Measurements from ENCODE around the gene MYNN. TPM values are rescaled to one million over a fixed set of nuclear protein-coding genes. Genes with fewer than 3 reads are reported as not detected.

MYNN gene
- total and polyA plus RNA-seq, 2 of the 13 experiments (the other 11 are each of a cell fraction or from before 2014, with no cell fraction given) = 10.4 to 17.6 TPM

DNA sequence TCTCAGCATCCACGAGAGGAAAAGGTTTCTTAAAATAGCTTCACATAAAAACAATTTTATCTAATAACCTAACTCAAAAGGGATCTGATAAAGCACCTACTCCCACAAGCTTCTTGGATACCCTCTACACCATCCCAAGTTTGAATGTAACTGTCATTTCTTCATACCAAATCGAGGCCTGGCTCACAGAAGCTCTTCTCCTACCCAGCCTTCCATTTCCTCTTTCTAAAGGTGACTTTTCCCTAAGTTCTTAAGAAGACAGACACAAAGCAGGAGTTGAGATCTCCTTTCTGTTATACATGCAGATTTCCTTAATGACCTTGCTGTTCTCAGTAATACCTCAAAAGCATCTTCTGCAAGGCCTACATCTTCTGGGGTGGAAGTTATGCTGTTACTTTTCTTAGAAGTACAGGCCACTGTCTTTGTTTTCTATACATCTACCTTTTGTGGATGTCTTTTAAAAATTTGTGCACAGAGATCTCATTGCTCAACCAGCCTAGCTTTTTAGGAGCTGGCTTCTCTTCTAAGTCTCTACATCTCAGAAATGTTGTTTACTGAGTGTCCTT lies 36.1 kb downstream of the MYNN start:
- CTCF ChIA-PET (ENCODE audit: low intra/inter-chr PET ratio, low total read pairs) = no interaction called here
- Histone ChIP-seq H3K27me3 (ENCODE audit: control insufficient read depth in 1 of 2, insufficient read depth in 2 of 2, low read length in 2 of 2) (peaks cover 0 to 10% of the 10 kb centered on the region in 2 experiments; a peak in 2 of 5 replicates), H3K36me3 (replicated peaks in 1 of 2; ENCODE audit: control insufficient read depth in 1 of 2, insufficient read depth in 2 of 2, low read length in 2 of 2) (no peaks in the 10 kb centered on the region), H3K9ac (ENCODE audit: insufficient read depth, low read depth, low read length) (no peak overlapping the region), H3K4me2 (ENCODE audit: low read depth, low read length) (no peak overlapping the region), H3K79me2 (ENCODE audit: insufficient read depth, low read length) (no peaks in the 10 kb centered on the region), H3K9me3 (ENCODE audit: low read length) (no peaks in the 10 kb centered on the region), H3K4me3 (replicated peaks in 1 of 3; ENCODE audit: insufficient read depth in 1 of 3, low read depth in 2 of 3, low read length in 3 of 3) (no peak overlapping the region), H4K20me1 (ENCODE audit: insufficient read depth, low read length) (no peaks in the 10 kb centered on the region), H2AFZ (ENCODE audit: low read length) (no peak overlapping the region), H3K4me1 (ENCODE audit: insufficient read depth, low read length) (peaks cover 14% of the 10 kb centered on the region), H3K27ac (ENCODE audit: extremely low read length, insufficient read depth, low read length) (no peak overlapping the region)
- in situ Hi-C loops (cut with HindIII; ENCODE audit: extremely low pct_ligation_motif_present, low pct_unique_long_range_greater_than_20kb) = no loop called here
- TF ChIP-seq, protein P1, sequence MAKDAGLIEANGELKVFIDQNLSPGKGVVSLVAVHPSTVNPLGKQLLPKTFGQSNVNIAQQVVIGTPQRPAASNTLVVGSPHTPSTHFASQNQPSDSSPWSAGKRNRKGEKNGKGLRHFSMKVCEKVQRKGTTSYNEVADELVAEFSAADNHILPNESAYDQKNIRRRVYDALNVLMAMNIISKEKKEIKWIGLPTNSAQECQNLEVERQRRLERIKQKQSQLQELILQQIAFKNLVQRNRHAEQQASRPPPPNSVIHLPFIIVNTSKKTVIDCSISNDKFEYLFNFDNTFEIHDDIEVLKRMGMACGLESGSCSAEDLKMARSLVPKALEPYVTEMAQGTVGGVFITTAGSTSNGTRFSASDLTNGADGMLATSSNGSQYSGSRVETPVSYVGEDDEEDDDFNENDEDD (CRISPR knock-in tag; IDR thresholded peaks at IDR 0.05; ENCODE audit: borderline replicate concordance) = no peak
- no peak for TF ChIP-seq TAF1 (CRISPR knock-in tag; IDR thresholded peaks at IDR 0.05)
- TF ChIP-seq MBNL3 (CRISPR knock-in tag; conservative IDR thresholded peaks at IDR 0.05) = no peak
- TF ChIP-seq HINFP (CRISPR knock-in tag; IDR thresholded peaks at IDR 0.05; ENCODE audit: low read depth) = no peak
- no peak for TF ChIP-seq ETV6 (CRISPR knock-in tag; conservative IDR thresholded peaks at IDR 0.05)
- no peak for TF ChIP-seq NBN (conservative IDR thresholded peaks at IDR 0.05)
- no peak for TF ChIP-seq PHF21A (CRISPR knock-in tag; IDR thresholded peaks at IDR 0.05)
- TF ChIP-seq RERE (CRISPR knock-in tag; IDR thresholded peaks at IDR 0.05; ENCODE audit: low read depth) = no peak
- no peak for TF ChIP-seq CERS6 (CRISPR knock-in tag; IDR thresholded peaks at IDR 0.05)
- POLR2A ChIA-PET = no interaction called here
- BruUV-seq (replicated peaks) = no TSS peak
- intact Hi-C loops (cut with micrococcal nuclease; ENCODE audit: unreplicated experiment) = no loop called here
- DNase-seq (ENCODE audit: low spot score) = no peak
- no peak for FAIRE-seq
- ATAC-seq = no peak
- WGBS (ENCODE audit: low lambda C conversion rate) = 1% methylated on average over 2 of the region's 2 CpGs
